CD4-positive, alpha-beta T cell treated with Interleukin-12 subunit alpha and Interleukin-12 subunit beta, for 1 hour (primary cell): ENCODE data around the gene CCDC148.

Source experiments
- DNase-seq: peaks from one replicate; pipeline ENCODE4 v3.0.0-alpha.2; 2020

CCDC148 gene

DNA sequence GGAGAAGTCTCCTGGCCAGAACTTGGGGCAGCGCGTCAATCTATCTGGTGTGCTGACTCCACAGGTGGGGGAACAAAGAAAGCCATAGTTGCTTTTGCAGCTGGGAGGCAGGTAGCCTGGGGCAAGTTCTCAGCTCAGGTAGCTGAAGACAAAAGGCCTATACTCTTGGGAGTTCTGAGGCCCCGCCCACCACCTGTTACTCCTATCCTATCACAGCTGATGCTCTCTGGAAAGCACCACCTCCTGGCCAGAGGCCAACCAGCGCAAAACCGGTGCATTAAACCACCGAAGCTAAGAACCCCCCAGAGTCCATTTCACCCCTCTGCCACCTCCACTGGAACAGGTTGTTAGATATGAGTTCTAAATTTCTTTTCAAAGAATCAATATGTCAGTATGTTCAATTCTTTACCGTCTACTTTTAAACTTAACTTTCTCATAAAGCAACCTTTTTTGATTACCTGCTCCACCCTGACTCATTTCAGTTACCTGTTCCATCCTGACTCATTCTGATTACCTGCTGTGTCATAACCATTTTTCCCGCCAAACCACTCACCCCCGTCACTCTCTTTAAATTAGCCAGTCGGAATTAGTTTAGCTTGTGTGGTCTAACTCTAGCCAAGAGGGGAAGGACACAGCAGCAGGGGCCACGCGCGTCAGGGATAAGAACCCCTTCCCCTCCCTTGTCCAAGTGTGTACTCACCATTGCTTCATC is 311.5 kb downstream of the CCDC148 start:
- no peak for DNase-seq

DNA sequence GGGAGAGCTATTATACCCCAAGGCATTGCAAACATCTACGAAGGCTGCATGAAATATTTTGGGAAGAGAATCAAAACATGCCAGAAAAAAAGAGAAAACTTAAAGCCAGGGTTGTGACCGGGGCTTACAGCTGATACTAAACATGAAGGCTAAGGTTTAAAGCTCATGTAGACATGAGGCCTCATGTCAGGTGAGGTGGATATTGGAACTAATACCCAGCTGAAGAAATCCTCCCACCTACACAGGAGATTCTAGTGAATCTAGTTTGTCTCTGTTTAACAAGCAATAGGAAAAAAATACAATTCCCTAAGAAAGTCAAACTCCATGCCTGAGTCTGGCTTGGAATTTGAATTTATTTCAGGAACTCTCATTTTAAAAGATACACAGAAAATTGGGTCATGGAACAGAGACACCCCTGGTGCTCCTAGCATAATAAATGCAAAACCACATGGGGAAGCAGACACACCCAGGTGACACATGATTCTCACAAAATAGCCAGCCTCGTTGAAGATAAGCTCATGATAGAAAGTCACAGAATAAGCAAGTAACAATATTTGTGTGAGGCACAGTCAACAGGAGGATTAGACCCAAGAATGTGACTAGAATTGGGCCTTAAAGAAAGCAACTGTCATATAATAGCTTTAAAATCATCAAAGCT is 312.7 kb downstream of the CCDC148 start:
- DNase-seq, result no peak

DNA sequence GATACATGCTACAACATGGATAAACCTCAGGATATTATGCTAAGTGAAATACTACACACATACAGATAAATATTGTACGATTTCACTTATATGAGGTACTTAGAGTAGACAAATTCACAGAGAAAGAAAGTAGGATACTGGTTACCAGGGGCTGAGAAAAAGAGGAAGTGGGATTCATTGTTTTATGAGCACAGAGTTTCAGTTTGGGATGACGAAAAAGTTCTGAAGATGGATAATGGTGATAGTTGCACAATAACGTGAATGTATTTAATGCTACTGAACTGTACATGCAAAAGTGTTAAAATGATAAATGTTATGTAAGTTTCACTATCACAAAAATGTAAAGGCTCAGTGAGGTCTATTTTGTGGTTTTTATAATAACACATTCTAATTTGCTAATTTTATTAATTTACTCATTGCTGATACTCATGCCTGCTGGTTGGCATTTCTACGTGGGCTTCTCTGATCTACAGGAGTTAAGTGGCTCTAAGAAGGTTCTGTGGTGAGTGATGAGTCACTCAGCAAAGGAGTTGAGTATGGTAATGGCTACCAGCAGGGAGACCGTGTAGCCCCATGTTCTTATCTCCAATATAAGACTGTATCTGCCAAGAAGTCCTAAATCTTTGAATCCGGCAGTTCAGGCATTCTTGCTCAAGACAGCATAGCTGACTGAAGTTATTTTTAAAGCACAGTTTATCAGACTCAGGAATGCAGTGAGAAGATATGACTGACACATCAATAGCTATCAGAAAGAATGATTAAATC is 313.8 kb downstream of the CCDC148 start:
- peak; percentile 3 for DNase-seq

DNA sequence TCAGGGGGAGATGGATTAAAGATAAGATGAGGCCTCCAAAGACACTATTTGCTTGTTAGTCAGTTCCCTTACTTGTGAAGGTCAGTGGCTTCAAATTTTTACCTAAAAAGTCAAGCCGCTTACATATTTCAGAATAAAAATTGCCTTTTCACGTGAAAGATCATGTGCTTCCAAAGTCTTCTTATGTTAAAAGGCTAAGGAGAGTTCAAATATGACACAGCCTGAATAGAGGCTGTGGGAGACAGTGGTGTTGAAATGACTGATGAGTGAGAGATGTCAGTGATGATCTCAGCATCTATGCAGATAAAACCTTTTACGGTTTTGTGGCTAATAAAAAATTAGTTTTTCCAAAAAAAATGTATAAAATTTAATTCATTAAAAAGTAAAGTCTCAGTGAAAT is 314.4 kb downstream of the CCDC148 start:
- DNase-seq, result no peak

DNA sequence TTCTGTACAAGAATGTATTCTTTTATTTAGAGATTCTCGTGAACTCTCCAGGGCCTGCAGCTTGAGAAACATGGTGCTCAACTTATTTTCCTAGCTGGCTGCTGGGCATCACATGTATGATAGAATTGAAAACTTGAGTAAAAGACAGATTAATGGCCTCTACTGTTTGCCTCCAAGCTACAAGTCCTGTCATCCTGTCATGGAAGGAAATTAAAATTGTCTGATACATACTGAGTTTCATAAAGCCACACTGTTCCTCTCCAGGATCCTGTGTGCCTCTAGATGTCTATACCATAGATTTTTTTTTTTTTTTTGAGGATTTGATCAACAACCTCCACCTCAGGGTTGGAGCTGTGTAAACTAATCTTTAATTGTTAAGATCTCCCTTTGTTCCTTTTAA is 316.4 kb downstream of the CCDC148 start:
- no peak for DNase-seq

DNA sequence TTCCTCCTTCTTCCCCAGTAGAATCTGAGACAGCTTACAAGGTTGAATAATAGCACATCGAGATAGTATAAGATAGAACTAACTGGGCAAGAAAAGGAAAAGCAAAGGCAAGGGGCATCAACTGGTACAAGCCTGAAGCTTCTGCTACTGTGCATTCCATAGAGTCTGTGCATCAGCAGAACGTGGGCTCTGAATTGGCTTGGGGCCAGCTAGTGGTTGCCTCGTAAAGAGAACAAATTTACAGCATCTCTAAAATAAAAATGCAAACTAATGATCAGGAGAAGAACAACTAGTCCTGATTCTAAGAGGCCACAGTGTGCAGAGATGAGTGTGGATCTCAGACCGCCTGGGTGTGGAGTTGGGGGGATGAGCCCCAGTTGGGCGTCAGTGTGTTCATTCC is 318.3 kb downstream of the CCDC148 start:
- no peak for DNase-seq

DNA sequence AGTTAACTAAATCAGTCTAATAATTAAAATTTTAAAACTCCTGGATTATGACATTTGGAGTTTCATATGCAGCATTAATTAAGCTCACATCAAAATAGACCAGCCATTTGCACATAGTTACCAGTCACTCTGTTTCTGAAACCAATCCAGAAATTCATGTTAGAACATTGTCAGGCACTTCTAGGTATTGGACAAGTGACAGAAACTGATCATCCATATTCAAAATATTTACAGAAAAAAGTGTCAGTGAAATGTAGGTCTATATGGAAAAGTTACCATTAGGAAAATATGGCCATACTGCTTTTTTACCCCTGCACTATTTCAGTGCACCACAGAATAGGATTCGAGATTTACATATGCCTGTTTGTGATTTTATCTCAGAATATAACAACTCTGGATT is 321.5 kb downstream of the CCDC148 start:
- DNase-seq, result no peak

DNA sequence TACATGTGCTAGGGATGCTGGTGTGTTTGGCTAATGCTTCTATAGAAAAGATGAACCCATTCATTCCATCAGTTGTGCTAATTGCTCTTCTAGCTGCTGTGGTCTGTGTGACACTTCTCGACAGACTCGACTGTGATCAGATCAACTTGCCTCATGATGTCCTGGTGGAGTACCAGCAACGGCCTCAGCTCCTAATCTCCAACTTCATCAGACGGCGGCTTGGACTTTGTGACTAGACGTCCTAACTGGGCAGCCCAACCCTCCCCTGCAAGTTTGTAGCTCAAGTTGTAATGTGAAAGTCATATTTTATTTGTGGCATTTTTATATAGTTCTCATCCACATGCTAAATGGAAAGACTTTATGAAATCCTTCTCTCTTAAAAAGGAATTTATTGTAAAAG is 321.9 kb downstream of the CCDC148 start:
- no peak for DNase-seq

DNA sequence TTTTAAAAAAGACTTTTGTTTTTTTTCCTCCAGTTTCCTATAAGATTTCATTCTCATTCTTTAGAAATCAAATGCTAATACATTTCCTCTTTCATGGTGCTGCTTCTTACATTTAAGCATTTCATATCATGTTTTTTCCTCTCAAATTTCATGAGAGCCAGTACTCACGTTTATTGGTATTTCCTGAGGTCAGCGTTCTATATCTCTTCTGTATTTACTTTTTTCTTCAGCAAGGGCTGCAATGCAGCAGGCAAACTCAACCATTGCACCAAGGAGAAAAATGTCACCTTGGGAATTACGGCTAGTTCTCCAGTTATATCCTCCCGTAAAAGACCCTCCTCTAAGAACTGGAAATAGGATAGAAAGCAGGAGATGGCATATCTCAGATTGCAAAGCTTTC is 322.5 kb downstream of the CCDC148 start:
- no peak for DNase-seq

DNA sequence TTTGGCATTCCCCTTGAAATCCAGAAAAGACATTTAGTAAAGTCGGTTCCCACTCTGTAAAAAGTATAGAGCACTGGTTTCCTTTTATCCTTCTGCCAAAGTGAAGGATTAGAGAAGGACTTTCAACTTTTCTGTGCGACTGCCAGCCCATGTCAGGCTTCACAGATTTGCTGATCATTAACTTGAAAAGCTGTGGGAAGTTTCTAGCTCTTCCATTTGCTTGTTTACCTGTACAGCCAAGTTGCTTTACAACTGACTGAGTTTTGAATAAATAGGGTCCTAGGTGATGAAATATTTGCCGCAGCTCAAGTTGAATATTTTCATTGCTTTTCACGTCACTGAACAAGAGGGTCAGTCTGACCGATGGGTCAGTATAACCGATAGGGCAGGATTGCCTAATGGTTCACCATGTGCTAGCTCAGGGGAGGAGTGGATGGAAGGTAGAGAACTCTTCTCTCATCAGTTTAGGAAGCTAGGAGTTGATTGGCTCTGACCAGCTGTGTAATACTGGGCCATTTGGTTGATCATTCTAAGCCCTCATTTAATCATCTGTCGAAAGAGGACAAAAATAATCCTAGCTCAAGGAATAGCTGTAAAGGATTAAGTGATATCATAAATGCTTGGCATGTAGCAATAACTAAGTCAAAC is 324.5 kb downstream of the CCDC148 start:
- DNase-seq, result no peak

DNA sequence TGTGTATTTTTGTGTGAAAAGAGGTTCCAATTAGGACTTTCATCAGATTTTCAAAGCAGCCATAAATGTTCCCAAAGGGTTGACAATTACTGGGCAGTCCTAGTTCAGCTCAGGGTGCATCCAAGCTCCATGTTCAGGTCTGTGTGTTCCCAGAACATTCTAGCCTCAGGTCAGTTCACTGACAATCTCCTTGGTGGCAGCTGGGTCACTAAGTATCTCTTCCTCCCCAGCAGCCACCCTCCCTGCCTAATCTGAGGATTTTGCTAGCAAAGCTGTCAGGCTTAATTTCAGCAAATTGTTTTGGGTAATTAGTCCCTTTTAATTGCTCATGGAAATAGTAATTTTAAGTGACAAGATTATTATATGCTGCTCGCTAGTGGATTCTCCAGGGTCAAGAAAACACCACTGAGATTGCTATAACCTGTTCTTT is 325.1 kb downstream of the CCDC148 start:
- no peak for DNase-seq

DNA sequence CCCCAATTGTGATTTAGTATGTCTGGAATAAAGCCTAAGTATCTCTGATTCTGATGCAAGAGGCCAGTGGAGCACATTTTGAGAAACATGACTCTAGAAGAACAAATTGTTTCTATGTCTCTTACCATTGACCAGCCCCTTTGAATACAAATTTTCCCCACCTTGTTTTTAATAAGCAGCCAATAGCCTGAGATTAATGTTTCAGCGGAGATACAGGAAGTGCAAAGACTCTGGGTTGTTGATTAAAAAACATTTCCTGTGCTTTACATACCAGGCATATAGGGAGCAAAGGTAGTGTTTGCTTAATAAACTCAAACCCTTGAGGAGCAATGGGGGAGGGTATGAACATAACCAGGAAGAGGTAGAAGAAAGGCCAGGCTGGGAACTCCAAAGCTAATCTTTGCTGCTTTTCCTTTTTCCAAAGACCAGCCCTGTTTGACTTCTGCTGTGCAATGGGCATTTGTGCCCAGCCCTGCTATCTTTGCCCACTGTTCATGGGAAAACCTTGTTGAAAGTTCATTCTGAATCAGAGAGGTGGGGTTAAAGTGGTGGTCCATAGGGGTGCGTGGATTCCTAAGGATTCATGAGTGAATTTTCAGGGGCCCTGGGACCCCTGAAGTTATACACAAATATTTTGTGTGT is 325.6 kb downstream of the CCDC148 start:
- no peak for DNase-seq

DNA sequence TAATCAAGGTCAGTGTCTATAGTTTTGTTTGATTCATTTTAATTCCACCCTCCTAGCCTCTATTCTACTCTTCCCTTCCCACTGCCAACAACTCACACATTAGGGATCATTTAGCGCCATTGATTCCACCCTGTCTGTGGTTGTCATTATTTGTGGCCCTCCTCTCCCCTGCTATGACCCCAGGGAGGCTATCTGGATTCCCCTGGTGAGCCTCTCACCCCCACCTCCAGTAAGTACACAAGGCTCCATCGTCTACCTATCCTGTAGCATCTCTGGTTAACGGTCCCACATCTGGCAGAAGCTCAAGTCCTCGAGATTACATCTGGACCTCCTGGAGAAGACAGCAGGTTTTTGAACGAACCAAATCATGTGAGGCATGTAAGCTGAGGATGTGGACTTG is 327.5 kb downstream of the CCDC148 start:
- no peak for DNase-seq

DNA sequence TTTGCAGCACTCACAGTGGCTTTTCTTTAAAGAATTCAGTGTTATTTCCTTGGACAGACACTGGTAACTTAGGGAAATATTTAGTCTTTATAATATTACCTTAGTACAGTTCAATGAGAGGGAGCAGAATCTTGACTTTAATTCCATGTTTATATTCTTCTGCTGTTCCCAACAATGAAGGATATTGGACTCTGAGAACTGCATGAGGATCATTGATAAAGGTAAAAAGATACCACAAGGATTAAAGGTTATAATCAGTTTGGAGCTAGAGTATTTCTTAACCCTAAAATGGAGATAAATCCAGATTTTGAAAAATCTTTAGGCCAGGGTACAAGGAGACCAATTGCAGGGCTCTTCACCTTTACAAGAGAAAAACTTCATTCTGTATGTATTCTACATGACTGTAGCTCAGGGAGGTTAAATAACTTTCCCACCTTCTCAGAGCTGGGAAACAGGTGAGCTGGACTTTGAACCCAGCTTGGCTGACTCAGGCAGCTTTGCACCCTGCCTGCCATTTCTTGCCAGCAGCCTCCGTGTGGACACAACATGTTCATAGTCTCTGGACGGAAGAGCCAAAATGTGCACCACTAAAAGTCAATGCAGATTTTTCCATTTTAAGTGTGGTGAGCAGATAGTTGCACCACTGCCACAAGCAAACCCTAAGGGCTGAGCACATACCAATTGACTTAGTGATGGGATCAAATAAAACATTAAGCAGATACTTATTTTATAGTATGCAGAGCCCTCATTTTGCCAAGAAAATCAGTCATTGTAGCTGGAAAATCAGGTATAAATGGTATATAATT is 328.2 kb downstream of the CCDC148 start:
- no peak for DNase-seq

DNA sequence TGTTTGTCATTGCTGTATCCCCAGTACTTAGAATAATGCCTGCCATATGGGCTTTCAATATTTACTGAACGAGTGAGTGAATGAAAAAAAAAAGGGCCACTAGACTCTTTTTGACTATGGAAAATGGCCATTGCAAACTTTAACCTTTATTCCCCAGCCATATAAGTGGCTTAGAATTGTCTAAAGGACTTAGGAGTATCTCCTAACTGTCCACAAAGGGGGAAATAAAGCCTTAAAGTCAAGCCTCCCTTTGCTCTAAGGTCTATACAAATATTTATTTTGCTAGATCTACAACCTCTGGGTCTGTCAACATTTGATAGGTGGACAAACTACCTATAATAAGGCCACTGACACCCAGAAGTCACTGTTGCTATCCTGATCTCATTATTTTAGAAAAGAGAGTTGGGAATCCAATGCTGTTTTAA is 329.2 kb downstream of the CCDC148 start:
- DNase-seq, result no peak

DNA sequence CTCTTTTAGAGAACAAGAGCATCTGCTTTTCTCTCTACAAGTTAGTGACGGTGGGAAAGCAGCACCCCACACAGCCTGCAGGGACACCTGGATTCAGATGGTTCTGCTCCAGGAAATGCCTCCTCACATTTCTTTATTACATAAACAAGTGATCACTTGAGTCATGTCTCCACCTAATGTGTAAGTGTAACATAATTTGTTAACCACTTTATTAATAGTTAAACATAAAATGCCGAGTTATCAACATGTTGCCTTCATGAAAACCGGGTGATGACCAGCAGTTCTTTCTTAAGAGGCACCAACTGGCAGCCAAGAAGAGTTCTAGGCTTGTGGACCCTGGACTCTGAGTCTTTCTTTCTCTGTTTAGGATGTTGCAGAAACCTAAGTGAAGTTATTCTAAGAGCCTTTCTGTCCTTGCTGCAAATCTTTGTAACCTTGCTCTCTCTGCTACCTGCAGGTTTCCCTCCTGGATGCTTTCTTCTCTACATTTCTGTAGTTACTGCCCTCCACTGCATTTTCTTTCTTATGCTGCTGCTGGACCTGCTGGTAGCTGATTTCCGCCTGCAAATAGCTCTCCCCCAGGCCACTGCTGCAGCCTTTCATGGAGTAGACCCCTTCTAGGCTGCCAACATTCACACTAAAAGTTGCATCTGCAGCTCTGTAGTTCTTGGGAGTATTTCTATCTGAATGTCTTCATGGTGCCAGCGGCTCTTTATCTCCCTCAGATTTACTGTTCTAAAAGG is 330.6 kb downstream of the CCDC148 start:
- DNase-seq, result no peak

DNA sequence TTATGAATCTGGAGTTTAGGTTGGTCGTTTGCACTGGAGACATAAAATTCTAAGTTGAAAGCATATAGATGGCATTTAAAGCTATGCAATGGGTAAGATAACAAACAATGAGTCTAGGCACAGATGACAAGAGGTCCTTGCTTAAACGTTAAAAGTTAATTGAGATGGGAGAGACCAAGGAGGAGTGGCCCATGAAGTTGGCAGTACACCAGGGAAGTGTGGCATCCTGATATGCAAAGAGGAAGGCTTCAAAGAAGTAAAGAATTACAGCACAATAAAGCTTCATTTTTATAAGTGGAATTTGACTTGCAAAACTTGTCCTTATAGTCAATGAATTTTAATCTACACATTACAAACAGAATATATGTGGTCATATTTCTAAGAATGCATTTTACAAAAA is 331.7 kb downstream of the CCDC148 start:
- DNase-seq, result no peak
